Keratinocyte (primary cell): ENCODE results near the gene MAST3. TPM values are rescaled to one million over a fixed set of nuclear protein-coding genes. Genes with fewer than 3 reads are reported as not detected.

Experiments
- DNase-seq: peaks from one replicate; pipeline ENCODE4 v3.0.0-alpha.2; 2011; ENCODE audit warnings: low read depth, missing footprints, low spot score
- FAIRE-seq: peaks from 2 replicates; lab custom pipeline; 2011; peaks lifted over from hg19 to GRCh38; lab: Jason Lieb, UNC
- H2AFZ ChIP-seq: 2 replicates; pipeline ENCODE4 v1.6.0; 2012; ENCODE audit warnings: low read length, control low read depth, inconsistent platforms; ENCODE audit not compliant: control insufficient read depth
- H3K27ac ChIP-seq: 2 replicates; pipeline ENCODE4 v1.5.1; 2011; ENCODE audit warnings: low read length; ENCODE audit not compliant: control insufficient read depth, insufficient read depth
- H3K27me3 ChIP-seq: 3 replicates; pipeline ENCODE4 v1.6.0; 2011; ENCODE audit warnings: low read length; ENCODE audit not compliant: control insufficient read depth, insufficient read depth; ENCODE audit errors: extremely low read depth
- H3K36me3 ChIP-seq, 2 experiments: 2 replicates in 1 of 2; 3 replicates in 1 of 2; pipeline ENCODE4 v1.5.1; 2011; ENCODE audit warnings: low read length in 2 of 2, mild to moderate bottlenecking in 1 of 2; ENCODE audit not compliant: control insufficient read depth in 2 of 2, insufficient read depth in 2 of 2; ENCODE audit errors: extremely low read depth in 1 of 2
- H3K4me1 ChIP-seq: 3 replicates; pipeline ENCODE4 v1.5.1; 2011; ENCODE audit warnings: low read length; ENCODE audit not compliant: control insufficient read depth, insufficient read depth; ENCODE audit errors: extremely low read depth
- H3K4me2 ChIP-seq: 3 replicates; pipeline ENCODE4 v1.6.0; 2011; ENCODE audit warnings: low read depth, low read length; ENCODE audit not compliant: control insufficient read depth, insufficient read depth; ENCODE audit errors: extremely low read depth
- H3K4me3 ChIP-seq, 3 experiments: fragments of 200-600 bp in 1 of 3; sonication (generic) in 1 of 3; 2 replicates in 2 of 3; 3 replicates in 1 of 3; pipeline ENCODE4 v1.5.1; 2011 to 2016; ENCODE audit warnings: low read length in 3 of 3, mild to moderate bottlenecking in 3 of 3, control low read depth in 2 of 3, inconsistent platforms in 1 of 3, low read depth in 1 of 3, mixed read lengths in 1 of 3, mixed run types in 1 of 3, moderate library complexity in 1 of 3; ENCODE audit not compliant: control insufficient read depth in 2 of 3, insufficient read depth in 2 of 3; ENCODE audit errors: extremely low read depth in 1 of 3
- H3K79me2 ChIP-seq: 2 replicates; pipeline ENCODE4 v1.6.0; 2012; ENCODE audit warnings: low read length; ENCODE audit not compliant: control insufficient read depth, insufficient read depth
- H3K9ac ChIP-seq: 3 replicates; pipeline ENCODE4 v1.6.0; 2011; ENCODE audit warnings: low read length; ENCODE audit not compliant: control insufficient read depth, insufficient read depth; ENCODE audit errors: extremely low read depth
- H3K9me1 ChIP-seq: 3 replicates; pipeline ENCODE4 v1.6.0; 2011; ENCODE audit warnings: low read length; ENCODE audit not compliant: control insufficient read depth, insufficient read depth; ENCODE audit errors: extremely low read depth
- H3K9me3 ChIP-seq: 2 replicates; pipeline ENCODE4 v1.5.1; 2012; ENCODE audit warnings: low read depth, low read length; ENCODE audit not compliant: control insufficient read depth
- H4K20me1 ChIP-seq: 3 replicates; pipeline ENCODE4 v1.6.0; 2011; ENCODE audit warnings: low read length; ENCODE audit not compliant: control insufficient read depth, insufficient read depth; ENCODE audit errors: extremely low read depth
- EZH2 ChIP-seq: IDR thresholded peaks from one replicate; pipeline ENCODE4 v1.6.1; 2012; ENCODE audit warnings: inconsistent platforms, mild to moderate bottlenecking, low read length, moderate library complexity
- dilution Hi-C: fragments of 300-500 bp; cut with MboI; formaldehyde crosslinking; loops from one replicate; pipeline ENCODE4 v1.7.0; 2020; ENCODE audit warnings: low sequenced_read_pairs; ENCODE audit not compliant: extremely low pct_ligation_motif_present
- polyA plus RNA-seq, 5 experiments: library from polyadenylated mRNA; depleted of rRNA in 3 of 5; stranded (reverse) in 3 of 5; stranded (forward) in 1 of 5; unstranded in 1 of 5; fragments of >200 nt; gene quantifications; 1 replicate in 1 of 5; 2 replicates in 3 of 5; 3 replicates in 1 of 5; pipeline versions ENCODE4 v1.2.1 to v1.2.3, GENCODE V29; 2011 to 2012; ENCODE audit warnings: missing spikeins in 2 of 5, low read depth in 1 of 5, low replicate concordance in 1 of 5
- TF ChIP-seq, protein P1 (sequence below), 3 experiments: IDR thresholded peaks in 1 of 3; conservative IDR thresholded peaks in 1 of 3; optimal IDR thresholded peaks in 1 of 3; 2 replicates in 2 of 3; 3 replicates in 1 of 3; pipeline versions ENCODE3 to v1.5.1; 2011; ENCODE audit warnings: low read length in 3 of 3, mild to moderate bottlenecking in 3 of 3, moderate library complexity in 2 of 3, control low read depth in 1 of 3, inconsistent platforms in 1 of 3; ENCODE audit not compliant: insufficient read depth in 2 of 3; ENCODE audit errors: extremely low read depth in 1 of 3

Gene MAST3
- polyA plus RNA-seq, 1 donor (not counting 4 experiments of a cell fraction or from before 2014, with no cell fraction given) = 0.73 TPM

GRCh38 chr19:18117364-18117691 lies 19.8 kb downstream of the MAST3 start:
- H3K9ac ChIP-seq = no peak overlapping the region
- TF ChIP-seq EZH2 = no peak
- TF ChIP-seq, protein P1, sequence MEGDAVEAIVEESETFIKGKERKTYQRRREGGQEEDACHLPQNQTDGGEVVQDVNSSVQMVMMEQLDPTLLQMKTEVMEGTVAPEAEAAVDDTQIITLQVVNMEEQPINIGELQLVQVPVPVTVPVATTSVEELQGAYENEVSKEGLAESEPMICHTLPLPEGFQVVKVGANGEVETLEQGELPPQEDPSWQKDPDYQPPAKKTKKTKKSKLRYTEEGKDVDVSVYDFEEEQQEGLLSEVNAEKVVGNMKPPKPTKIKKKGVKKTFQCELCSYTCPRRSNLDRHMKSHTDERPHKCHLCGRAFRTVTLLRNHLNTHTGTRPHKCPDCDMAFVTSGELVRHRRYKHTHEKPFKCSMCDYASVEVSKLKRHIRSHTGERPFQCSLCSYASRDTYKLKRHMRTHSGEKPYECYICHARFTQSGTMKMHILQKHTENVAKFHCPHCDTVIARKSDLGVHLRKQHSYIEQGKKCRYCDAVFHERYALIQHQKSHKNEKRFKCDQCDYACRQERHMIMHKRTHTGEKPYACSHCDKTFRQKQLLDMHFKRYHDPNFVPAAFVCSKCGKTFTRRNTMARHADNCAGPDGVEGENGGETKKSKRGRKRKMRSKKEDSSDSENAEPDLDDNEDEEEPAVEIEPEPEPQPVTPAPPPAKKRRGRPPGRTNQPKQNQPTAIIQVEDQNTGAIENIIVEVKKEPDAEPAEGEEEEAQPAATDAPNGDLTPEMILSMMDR (optimal IDR thresholded peaks at IDR 0.05 in 1 of 3, IDR thresholded peaks at IDR 0.05 in 1 of 3, conservative IDR thresholded peaks at IDR 0.05 in 1 of 3; ENCODE audit: extremely low read depth in 1 of 3, insufficient read depth in 2 of 3, low read length in 3 of 3) = no peak
- H3K9me1 ChIP-seq = no peaks in the 10 kb centered on the region
- H2AFZ ChIP-seq = peak overlapping the region; percentile 26
- FAIRE-seq = no peak
- H3K27ac ChIP-seq = no peak overlapping the region
- H3K4me3 ChIP-seq = peak overlapping the region in 2 of 3 experiments; percentile 23 to 56
- H4K20me1 ChIP-seq = no peaks in the 10 kb centered on the region
- H3K4me1 ChIP-seq = peaks cover 10% of the 10 kb centered on the region
- dilution Hi-C loops = no loop called here
- no peaks in the 10 kb centered on the region for H3K9me3 ChIP-seq
- no peaks in the 10 kb centered on the region for H3K36me3 ChIP-seq
- no peaks in the 10 kb centered on the region for H3K27me3 ChIP-seq
- peak overlapping the region; percentile 54 for H3K4me2 ChIP-seq
- no peaks in the 10 kb centered on the region for H3K79me2 ChIP-seq
- DNase-seq = no peak

DNA sequence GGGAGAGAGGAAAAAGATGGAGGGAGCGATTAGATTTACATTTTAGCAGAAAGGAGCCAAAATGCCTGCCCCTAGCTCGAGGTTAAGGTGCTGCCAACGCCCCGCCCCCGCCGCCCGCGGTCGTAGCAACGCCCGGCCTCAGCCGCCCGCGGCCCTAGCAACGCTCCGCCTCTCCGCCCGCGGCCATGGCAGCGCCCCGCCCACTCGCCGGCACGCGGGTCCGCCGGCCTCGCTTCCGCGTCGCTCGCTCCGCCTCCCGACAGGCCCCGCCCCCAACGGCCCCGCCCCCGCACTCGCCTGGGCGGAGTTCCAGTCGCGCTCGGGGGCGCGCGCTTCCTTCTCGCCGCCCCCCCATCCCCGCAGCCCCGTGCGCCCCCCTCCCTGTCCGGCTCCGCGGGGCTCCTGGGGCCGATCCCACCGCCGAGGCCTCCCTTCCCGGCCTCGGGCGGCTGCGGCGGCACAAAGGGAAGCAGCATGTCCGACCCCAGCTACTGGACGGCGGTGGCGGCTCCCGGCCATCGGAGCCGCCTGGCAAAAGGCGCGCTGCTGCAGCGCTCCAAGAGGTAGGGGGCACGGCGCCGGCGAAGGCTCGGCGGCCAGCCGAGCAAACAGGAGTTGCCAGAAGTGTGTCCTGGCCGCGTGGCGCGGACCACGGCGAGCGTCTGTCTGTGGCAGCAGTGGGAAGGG lies 20.3 kb downstream of the MAST3 start:
- Histone ChIP-seq H3K4me1 (peaks cover 10% of the 10 kb centered on the region), H3K4me3 (peak overlapping the region; percentile 61 to 71 (median 66)), H3K27me3 (no peaks in the 10 kb centered on the region), H3K36me3 (no peaks in the 10 kb centered on the region), H3K4me2 (peak overlapping the region; percentile 91), H4K20me1 (no peaks in the 10 kb centered on the region), H3K79me2 (no peaks in the 10 kb centered on the region), H3K9me1 (no peaks in the 10 kb centered on the region), H3K9ac (peak overlapping the region; percentile 75), H3K27ac (no peak overlapping the region), H2AFZ (peak overlapping the region; percentile 63), H3K9me3 (no peaks in the 10 kb centered on the region)
- dilution Hi-C loops = no loop called here
- FAIRE-seq (no peak), DNase-seq (no peak)
- TF ChIP-seq, protein P1 (optimal IDR thresholded peaks at IDR 0.05 in 1 of 3, IDR thresholded peaks at IDR 0.05 in 1 of 3, conservative IDR thresholded peaks at IDR 0.05 in 1 of 3; ENCODE audit: extremely low read depth in 1 of 3, insufficient read depth in 2 of 3, low read length in 3 of 3) = no peak
- TF ChIP-seq EZH2 = no peak
